ENCODE data around the gene FCRL3.

Gene FCRL3

DNA sequence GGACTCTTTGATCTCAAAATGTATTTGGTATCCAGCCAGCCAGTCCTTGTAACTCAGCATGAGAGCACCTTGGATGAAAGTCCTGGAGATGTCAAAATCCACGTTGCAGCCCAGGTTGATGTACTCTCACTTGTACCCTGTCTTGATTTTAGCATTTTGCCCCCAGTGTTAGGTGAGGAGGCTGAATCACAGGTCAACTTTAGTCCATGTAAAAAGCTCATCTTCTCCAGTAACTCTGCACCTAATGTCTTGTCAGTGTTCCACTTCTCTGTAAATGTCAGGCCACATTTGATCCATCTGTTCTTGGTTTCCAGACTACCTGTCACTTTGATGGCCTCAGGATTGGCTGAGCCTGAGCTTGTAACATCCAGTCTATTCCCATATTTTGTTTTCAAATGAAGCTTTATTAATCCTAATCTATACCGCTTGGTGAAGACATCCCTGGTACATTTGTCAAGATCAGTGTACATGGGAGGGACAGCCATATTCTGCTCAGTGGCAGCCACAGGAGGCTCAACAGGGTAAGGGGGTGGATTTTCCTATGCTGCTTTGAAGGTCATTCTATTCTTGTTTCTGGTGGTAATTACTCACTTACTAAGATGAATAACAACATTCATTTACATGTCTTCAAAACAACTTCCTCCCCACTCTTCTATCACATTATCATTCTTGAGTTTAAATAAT lies 24.1 kb upstream of the FCRL3 start:
- DNase-seq (ENCODE audit: low read depth) = no peak
- TF ChIP-seq, protein P1, sequence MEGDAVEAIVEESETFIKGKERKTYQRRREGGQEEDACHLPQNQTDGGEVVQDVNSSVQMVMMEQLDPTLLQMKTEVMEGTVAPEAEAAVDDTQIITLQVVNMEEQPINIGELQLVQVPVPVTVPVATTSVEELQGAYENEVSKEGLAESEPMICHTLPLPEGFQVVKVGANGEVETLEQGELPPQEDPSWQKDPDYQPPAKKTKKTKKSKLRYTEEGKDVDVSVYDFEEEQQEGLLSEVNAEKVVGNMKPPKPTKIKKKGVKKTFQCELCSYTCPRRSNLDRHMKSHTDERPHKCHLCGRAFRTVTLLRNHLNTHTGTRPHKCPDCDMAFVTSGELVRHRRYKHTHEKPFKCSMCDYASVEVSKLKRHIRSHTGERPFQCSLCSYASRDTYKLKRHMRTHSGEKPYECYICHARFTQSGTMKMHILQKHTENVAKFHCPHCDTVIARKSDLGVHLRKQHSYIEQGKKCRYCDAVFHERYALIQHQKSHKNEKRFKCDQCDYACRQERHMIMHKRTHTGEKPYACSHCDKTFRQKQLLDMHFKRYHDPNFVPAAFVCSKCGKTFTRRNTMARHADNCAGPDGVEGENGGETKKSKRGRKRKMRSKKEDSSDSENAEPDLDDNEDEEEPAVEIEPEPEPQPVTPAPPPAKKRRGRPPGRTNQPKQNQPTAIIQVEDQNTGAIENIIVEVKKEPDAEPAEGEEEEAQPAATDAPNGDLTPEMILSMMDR (conservative IDR thresholded peaks at IDR 0.05; ENCODE audit: low read depth, low read length) = no peak
- H3K4me3 ChIP-seq (ENCODE audit: low read depth, low read length) = no peak overlapping the region

DNA sequence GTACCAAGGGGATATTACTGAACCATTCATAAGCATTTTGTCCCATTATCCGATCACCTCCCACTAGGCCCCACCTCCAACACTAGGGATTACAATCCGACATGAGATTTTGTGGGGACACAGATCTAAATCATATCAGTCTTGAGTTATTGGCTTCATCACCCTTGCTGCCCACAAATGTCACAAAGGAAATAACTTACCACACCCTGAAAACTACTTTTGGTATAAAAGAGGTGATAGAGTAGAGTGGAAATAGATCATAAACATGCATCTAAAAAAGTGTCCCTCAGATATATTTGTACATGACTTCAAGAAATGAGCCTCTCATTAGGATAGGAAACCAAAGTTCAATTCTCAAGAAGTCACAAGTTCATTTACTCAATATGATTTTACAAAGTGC lies 22.6 kb upstream of the FCRL3 start:
- no peak for DNase-seq (ENCODE audit: low read depth)
- TF ChIP-seq, protein P1 (conservative IDR thresholded peaks at IDR 0.05; ENCODE audit: low read depth, low read length) = no peak
- H3K4me3 ChIP-seq (ENCODE audit: low read depth, low read length) = no peak overlapping the region

DNA sequence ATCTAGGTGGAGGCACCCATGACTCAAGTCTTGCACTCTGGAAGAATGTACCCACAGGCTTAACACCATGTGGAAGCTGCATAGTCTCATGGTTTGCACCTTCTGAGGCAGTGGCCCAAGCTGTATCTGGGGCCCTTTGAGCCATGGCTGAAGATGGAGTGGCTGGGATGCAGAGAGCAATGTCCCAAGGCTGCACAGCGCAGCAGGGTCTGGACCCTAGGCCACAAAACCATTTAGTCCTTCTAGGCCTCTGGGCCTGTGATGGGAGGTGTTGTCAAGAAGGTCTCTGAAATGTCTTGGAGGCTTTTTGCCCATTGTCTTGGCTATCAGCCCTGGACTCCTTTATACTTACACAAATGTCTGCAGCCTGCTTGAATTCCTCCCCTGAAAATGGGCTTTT lies 21.4 kb upstream of the FCRL3 start:
- TF ChIP-seq, protein P1 (conservative IDR thresholded peaks at IDR 0.05; ENCODE audit: low read depth, low read length) = no peak
- H3K4me3 ChIP-seq (ENCODE audit: low read depth, low read length) = no peak overlapping the region
- no peak for DNase-seq (ENCODE audit: low read depth)

- TF ChIP-seq, protein P1 (conservative IDR thresholded peaks at IDR 0.05; ENCODE audit: low read depth, low read length) = no peak
- no peak for DNase-seq (ENCODE audit: low read depth)
- H3K4me3 ChIP-seq (ENCODE audit: low read depth, low read length) = no peak overlapping the region
These were observed 15.2 kb upstream of the FCRL3 start for GRCh38 chr1:157715736-157716135.

- TF ChIP-seq, protein P1 (conservative IDR thresholded peaks at IDR 0.05; ENCODE audit: low read depth, low read length) = no peak
- no peak for DNase-seq (ENCODE audit: low read depth)
- no peak overlapping the region for H3K4me3 ChIP-seq (ENCODE audit: low read depth, low read length)
These were observed 11.2 kb upstream of the FCRL3 start for GRCh38 chr1:157711802-157712201.

GRCh38 chr1:157704878-157705277 lies 4.3 kb upstream of the FCRL3 start:
- TF ChIP-seq, protein P1 (conservative IDR thresholded peaks at IDR 0.05; ENCODE audit: low read depth, low read length) = no peak
- DNase-seq (ENCODE audit: low read depth) = no peak
- no peak overlapping the region for H3K4me3 ChIP-seq (ENCODE audit: low read depth, low read length)

DNA sequence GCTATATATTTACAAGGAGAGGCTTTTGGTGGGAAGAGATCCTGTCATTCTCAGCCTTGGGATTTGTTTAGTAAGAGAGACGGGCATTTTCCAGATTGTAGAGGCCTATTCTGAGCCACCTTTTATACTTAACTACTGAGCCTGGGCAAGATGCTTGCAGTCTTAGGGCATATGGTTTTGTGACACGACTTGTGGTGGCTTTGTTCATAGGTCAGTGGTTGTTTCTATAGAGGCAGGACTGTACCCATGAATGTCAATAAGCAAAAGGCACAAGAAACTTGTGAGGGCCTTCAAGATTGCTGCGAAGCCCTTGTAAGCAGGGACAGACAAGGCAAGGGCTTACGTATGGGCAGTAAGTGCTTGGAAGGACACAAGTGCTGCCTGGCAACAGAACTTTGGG lies 3.4 kb upstream of the FCRL3 start:
- no peak overlapping the region for H3K4me3 ChIP-seq (ENCODE audit: low read depth, low read length)
- no peak for DNase-seq (ENCODE audit: low read depth)
- TF ChIP-seq, protein P1 (conservative IDR thresholded peaks at IDR 0.05; ENCODE audit: low read depth, low read length) = no peak

Measured in choroid plexus epithelial cell (primary cell).